ENCODE data around the gene E2F4. TPM values are rescaled to one million over a fixed set of nuclear protein-coding genes. Genes with fewer than 3 reads are reported as not detected.

The E2F4 gene
- total and polyA plus RNA-seq, 2 of the 13 experiments (the other 11 are each of a cell fraction or from before 2014, with no cell fraction given) = 84.8 to 91.2 TPM

DNA sequence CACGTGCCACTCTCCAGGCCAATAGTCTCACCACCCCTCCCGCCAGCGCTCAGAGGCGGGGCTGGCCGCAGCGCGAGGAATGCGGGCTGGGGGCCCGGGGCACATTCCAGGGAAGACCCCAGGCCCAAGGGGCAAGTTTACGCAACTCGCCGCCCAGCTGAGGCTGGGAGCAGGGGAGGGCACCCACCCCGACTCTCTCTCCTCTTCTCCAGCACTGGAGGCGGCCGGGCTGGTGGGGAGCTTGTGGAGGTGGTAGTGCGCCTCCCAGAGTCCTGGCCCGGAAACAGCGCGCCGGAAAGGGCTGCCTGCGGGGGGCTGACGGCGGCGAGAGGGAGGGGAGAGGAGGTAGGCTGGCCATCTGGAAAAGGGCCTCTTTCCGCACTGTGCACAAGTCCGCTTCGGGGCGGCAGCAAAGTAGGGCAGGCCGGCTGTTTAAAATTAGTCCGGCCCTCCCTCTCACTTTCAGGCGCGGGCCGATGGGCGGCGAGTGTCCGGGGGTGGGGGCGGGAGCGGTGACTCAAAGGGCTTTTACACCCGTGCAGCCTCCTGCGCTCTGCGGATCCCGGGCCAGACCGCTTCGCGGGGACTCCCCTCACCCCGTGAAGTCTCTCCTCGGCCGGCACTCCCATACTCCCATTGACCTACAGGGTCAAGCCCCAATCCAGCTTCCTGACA is 54.3 kb downstream of the E2F4 start (continued):
- TF ChIP-seq, protein P1, sequence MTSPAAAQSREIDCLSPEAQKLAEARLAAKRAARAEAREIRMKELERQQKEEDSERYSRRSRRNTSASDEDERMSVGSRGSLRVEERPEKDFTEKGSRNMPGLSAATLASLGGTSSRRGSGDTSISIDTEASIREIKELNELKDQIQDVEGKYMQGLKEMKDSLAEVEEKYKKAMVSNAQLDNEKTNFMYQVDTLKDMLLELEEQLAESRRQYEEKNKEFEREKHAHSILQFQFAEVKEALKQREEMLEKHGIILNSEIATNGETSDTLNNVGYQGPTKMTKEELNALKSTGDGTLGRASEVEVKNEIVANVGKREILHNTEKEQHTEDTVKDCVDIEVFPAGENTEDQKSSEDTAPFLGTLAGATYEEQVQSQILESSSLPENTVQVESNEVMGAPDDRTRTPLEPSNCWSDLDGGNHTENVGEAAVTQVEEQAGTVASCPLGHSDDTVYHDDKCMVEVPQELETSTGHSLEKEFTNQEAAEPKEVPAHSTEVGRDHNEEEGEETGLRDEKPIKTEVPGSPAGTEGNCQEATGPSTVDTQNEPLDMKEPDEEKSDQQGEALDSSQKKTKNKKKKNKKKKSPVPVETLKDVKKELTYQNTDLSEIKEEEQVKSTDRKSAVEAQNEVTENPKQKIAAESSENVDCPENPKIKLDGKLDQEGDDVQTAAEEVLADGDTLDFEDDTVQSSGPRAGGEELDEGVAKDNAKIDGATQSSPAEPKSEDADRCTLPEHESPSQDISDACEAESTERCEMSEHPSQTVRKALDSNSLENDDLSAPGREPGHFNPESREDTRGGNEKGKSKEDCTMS (CRISPR knock-in tag; conservative IDR thresholded peaks at IDR 0.05) = no peak
- TF ChIP-seq ZNF766 (CRISPR knock-in tag; IDR thresholded peaks at IDR 0.05; ENCODE audit: borderline replicate concordance) (no peak), TGIF2 (CRISPR knock-in tag; IDR thresholded peaks at IDR 0.05) (peak; percentile 76; the same call in 1 of the 2 replicates), POLR2AphosphoS5 (IDR thresholded peaks at IDR 0.05; ENCODE audit: low read depth, low read length) (peak; percentile 48; the same call in 1 of the 2 replicates), GATAD1 (CRISPR knock-in tag; IDR thresholded peaks at IDR 0.05) (peak; percentile 78), ZNF605 (CRISPR knock-in tag; IDR thresholded peaks at IDR 0.05) (peak; percentile 95), ZNF230 (CRISPR knock-in tag; IDR thresholded peaks at IDR 0.05) (peak; percentile 74), PCBP2 (optimal IDR thresholded peaks at IDR 0.05; ENCODE audit: low read depth, low read length, poor library complexity, severe bottlenecking) (no peak), ERF (CRISPR knock-in tag; IDR thresholded peaks at IDR 0.05) (peak; percentile 94), SOX6 (IDR thresholded peaks at IDR 0.05) (no peak), SOX6 (CRISPR knock-in tag; IDR thresholded peaks at IDR 0.05) (peak; percentile 90)
- TF ChIP-seq, protein P2, sequence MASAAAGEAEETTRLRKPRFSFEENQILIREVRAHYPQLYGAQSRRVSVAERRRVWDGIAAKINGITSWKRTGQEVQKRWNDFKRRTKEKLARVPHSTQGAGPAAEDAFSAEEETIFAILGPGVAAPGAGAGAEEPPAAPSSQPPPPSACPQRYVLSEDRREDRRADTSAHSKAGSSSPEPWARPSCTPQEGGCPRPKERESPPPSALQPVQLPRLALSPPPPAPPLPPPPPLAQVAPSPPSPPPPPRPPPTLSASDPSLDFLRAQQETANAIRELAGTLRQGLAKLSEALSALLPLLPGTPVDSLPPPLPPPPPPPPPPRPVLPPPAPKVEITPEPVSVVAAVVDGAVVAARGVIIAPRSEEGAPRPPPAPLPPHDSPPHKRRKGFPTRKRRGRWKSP (CRISPR knock-in tag; IDR thresholded peaks at IDR 0.05) = peak; percentile 94
- TF ChIP-seq, protein P3, sequence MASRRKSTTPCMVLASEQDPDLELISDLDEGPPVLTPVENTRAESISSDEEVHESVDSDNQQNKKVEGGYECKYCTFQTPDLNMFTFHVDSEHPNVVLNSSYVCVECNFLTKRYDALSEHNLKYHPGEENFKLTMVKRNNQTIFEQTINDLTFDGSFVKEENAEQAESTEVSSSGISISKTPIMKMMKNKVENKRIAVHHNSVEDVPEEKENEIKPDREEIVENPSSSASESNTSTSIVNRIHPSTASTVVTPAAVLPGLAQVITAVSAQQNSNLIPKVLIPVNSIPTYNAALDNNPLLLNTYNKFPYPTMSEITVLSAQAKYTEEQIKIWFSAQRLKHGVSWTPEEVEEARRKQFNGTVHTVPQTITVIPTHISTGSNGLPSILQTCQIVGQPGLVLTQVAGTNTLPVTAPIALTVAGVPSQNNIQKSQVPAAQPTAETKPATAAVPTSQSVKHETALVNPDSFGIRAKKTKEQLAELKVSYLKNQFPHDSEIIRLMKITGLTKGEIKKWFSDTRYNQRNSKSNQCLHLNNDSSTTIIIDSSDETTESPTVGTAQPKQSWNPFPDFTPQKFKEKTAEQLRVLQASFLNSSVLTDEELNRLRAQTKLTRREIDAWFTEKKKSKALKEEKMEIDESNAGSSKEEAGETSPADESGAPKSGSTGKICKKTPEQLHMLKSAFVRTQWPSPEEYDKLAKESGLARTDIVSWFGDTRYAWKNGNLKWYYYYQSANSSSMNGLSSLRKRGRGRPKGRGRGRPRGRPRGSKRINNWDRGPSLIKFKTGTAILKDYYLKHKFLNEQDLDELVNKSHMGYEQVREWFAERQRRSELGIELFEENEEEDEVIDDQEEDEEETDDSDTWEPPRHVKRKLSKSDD (CRISPR knock-in tag; IDR thresholded peaks at IDR 0.05; ENCODE audit: low read depth) = peak; percentile 53; the same call in 1 of the 2 replicates
- TF ChIP-seq, protein P4, sequence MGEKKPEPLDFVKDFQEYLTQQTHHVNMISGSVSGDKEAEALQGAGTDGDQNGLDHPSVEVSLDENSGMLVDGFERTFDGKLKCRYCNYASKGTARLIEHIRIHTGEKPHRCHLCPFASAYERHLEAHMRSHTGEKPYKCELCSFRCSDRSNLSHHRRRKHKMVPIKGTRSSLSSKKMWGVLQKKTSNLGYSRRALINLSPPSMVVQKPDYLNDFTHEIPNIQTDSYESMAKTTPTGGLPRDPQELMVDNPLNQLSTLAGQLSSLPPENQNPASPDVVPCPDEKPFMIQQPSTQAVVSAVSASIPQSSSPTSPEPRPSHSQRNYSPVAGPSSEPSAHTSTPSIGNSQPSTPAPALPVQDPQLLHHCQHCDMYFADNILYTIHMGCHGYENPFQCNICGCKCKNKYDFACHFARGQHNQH (CRISPR knock-in tag; IDR thresholded peaks at IDR 0.05) = peak; percentile 87; the same call in 1 of the 2 replicates
- TF ChIP-seq, protein P5, sequence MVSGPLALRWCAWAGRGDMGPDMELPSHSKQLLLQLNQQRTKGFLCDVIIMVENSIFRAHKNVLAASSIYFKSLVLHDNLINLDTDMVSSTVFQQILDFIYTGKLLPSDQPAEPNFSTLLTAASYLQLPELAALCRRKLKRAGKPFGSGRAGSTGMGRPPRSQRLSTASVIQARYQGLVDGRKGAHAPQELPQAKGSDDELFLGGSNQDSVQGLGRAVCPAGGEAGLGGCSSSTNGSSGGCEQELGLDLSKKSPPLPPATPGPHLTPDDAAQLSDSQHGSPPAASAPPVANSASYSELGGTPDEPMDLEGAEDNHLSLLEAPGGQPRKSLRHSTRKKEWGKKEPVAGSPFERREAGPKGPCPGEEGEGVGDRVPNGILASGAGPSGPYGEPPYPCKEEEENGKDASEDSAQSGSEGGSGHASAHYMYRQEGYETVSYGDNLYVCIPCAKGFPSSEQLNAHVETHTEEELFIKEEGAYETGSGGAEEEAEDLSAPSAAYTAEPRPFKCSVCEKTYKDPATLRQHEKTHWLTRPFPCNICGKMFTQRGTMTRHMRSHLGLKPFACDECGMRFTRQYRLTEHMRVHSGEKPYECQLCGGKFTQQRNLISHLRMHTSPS (CRISPR knock-in tag; IDR thresholded peaks at IDR 0.05; ENCODE audit: low read depth) = peak; percentile 42; the same call in 1 of the 2 replicates
- TF ChIP-seq, protein P6, sequence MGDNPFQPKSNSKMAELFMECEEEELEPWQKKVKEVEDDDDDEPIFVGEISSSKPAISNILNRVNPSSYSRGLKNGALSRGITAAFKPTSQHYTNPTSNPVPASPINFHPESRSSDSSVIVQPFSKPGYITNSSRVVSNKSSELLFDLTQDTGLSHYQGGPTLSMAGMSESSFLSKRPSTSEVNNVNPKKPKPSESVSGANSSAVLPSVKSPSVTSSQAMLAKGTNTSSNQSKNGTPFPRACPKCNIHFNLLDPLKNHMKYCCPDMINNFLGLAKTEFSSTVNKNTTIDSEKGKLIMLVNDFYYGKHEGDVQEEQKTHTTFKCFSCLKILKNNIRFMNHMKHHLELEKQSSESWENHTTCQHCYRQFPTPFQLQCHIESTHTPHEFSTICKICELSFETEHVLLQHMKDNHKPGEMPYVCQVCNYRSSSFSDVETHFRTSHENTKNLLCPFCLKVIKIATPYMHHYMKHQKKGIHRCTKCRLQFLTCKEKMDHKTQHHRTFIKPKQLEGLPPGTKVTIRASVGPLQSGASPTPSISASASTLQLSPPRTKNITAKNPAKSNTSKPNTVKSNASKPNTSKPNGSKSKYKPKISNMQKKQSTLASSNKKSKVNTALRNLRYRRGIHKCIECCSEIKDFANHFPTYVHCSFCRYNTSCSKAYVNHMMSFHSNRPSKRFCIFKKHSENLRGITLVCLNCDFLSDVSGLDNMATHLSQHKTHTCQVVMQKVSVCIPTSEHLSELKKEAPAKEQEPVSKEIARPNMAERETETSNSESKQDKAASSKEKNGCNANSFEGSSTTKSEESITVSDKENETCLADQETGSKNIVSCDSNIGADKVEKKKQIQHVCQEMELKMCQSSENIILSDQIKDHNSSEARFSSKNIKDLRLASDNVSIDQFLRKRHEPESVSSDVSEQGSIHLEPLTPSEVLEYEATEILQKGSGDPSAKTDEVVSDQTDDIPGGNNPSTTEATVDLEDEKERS (CRISPR knock-in tag; IDR thresholded peaks at IDR 0.05) = peak; percentile 94
